HCT116 (cell line): ENCODE measurements around the gene NELL1. TPM values are rescaled to one million over a fixed set of nuclear protein-coding genes. Genes with fewer than 3 reads are reported as not detected.

Experiments
- ATAC-seq: fragments of 200-7000 bp; cut with Tn5 transposase; 2 replicates; pipeline ENCODE4 v1.9.1; 2020; ENCODE audit warnings: mild to moderate bottlenecking, moderate library complexity
- BruUV-seq: library from RNA; stranded (reverse); fragments of 400-500 nt; replicated peaks from 2 replicates; lab custom pipeline; 2021; lab: Mats Ljungman, UMichigan
- CTCF ChIA-PET: fragments of 300-600 bp; sonication (Branson Sonifier 250); formaldehyde crosslinking; loops from one replicate; lab custom pipeline; 2021; ENCODE audit warnings: antibody characterized with exemption; lab: Charles Lee
- POLR2A ChIA-PET: fragments of 300-600, 350-600 bp; sonication (Branson Sonifier 250); formaldehyde crosslinking; loops from one replicate; lab custom pipeline; 2021; ENCODE audit warnings: antibody characterized with exemption; lab: Charles Lee
- RAD21 ChIA-PET, 2 experiments: fragments of 300-600 bp; sonication (Branson Sonifier 250); formaldehyde crosslinking; loops; one replicate each; lab custom pipeline; 2023; ENCODE audit warnings: low total read pairs in 2 of 2; ENCODE audit not compliant: uncharacterized antibody in 2 of 2, unreplicated experiment in 2 of 2, low non-redundant PET in 1 of 2; lab: Charles Lee
- DNase-seq: peaks from one replicate; pipeline ENCODE4 v3.0.0-alpha.2; 2010; ENCODE audit warnings: low read depth, low spot score
- H2AFZ ChIP-seq: fragments of 200-600 bp; shearing (Covaris generic), sonication (generic); 2 replicates; pipeline ENCODE4 v1.6.1; 2017; ENCODE audit warnings: low read depth, mixed run types, mixed read lengths, antibody characterized with exemption, low read length; ENCODE audit not compliant: poor library complexity, severe bottlenecking
- H3K27ac ChIP-seq: 2 replicates; pipeline ENCODE4 v1.5.1; 2012; ENCODE audit warnings: low read depth, low read length
- H3K27me3 ChIP-seq: fragments of 200-600 bp; sonication (generic); 2 replicates; pipeline ENCODE4 v1.6.1; 2016; ENCODE audit warnings: mixed run types, low read length, mixed read lengths; ENCODE audit not compliant: insufficient read depth
- H3K36me3 ChIP-seq, 2 experiments: fragments of 200-500 bp in 1 of 2; fragments of 200-600 bp in 1 of 2; sonication (Bioruptor generic) in 1 of 2; sonication (generic) in 1 of 2; 2 replicates each; pipeline versions ENCODE4 v1.5.1 to v1.6.1; 2014 to 2016; ENCODE audit warnings: low read length in 2 of 2, inconsistent platforms in 1 of 2, mixed read lengths in 1 of 2, mixed run types in 1 of 2; ENCODE audit not compliant: insufficient read depth in 2 of 2, control insufficient read depth in 1 of 2
- H3K4me1 ChIP-seq, 2 experiments: fragments of 200-600 bp in 1 of 2; sonication (generic) in 1 of 2; 2 replicates each; pipeline versions ENCODE4 v1.5.1 to v1.6.1; 2012 to 2017; ENCODE audit warnings: low read length in 2 of 2, inconsistent platforms in 1 of 2, mild to moderate bottlenecking in 1 of 2, mixed read lengths in 1 of 2, mixed run types in 1 of 2, moderate library complexity in 1 of 2; ENCODE audit not compliant: insufficient read depth in 2 of 2, control insufficient read depth in 1 of 2
- H3K4me2 ChIP-seq: fragments of 200-600 bp; sonication (generic); 2 replicates; pipeline ENCODE4 v1.6.1; 2017; ENCODE audit warnings: mixed run types, low read length, mixed read lengths
- H3K4me3 ChIP-seq, 2 experiments: fragments of 200-600 bp in 1 of 2; sonication (generic) in 1 of 2; replicated peaks in 1 of 2; 2 replicates each; pipeline ENCODE4 v1.5.1; 2011 to 2016; ENCODE audit warnings: low read length in 2 of 2, control low read depth in 1 of 2, low read depth in 1 of 2, mild to moderate bottlenecking in 1 of 2, mixed read lengths in 1 of 2, mixed run types in 1 of 2
- H3K79me2 ChIP-seq: fragments of 200-600 bp; sonication (generic); 2 replicates; pipeline ENCODE4 v1.6.1; 2017; ENCODE audit warnings: mild to moderate bottlenecking, mixed run types, low read length, moderate library complexity, mixed read lengths; ENCODE audit not compliant: insufficient read depth
- H3K9ac ChIP-seq: fragments of 200-600 bp; sonication (generic); 2 replicates; pipeline ENCODE4 v1.6.1; 2016; ENCODE audit warnings: low read length, mixed read lengths
- H3K9me2 ChIP-seq: fragments of 200-600 bp; sonication (generic), shearing (Covaris generic); 2 replicates; pipeline ENCODE4 v1.6.1; 2017; ENCODE audit warnings: mixed run types, mild to moderate bottlenecking, moderate library complexity; ENCODE audit not compliant: insufficient read depth
- H3K9me3 ChIP-seq, 2 experiments: fragments of 200-500 bp in 1 of 2; fragments of 200-600 bp in 1 of 2; sonication (Bioruptor generic) in 1 of 2; sonication (generic) in 1 of 2; 2 replicates each; pipeline ENCODE4 v1.6.1; 2014 to 2017; ENCODE audit warnings: low read length in 2 of 2, mixed read lengths in 2 of 2, inconsistent platforms in 1 of 2, low read depth in 1 of 2, mild to moderate bottlenecking in 1 of 2, mixed run types in 1 of 2, moderate library complexity in 1 of 2; ENCODE audit not compliant: control insufficient read depth in 1 of 2, insufficient read depth in 1 of 2
- H4K20me1 ChIP-seq: fragments of 200-600 bp; sonication (generic), shearing (Covaris generic); 2 replicates; pipeline ENCODE4 v1.6.1; 2017; ENCODE audit warnings: mixed run types, mild to moderate bottlenecking, moderate library complexity; ENCODE audit not compliant: insufficient read depth
- CEBPB ChIP-seq: IDR thresholded peaks from 2 replicates; pipeline ENCODE4 v1.6.1; 2012; ENCODE audit warnings: low read depth
- EGR1 ChIP-seq: IDR thresholded peaks from 2 replicates; pipeline ENCODE4 v1.6.1; 2012; ENCODE audit warnings: low read depth
- EZH2 ChIP-seq: fragments of 200-600 bp; sonication (generic); IDR thresholded peaks from 2 replicates; pipeline ENCODE4 v1.6.1; 2017; ENCODE audit warnings: antibody characterized with exemption, mixed run types
- EZH2phosphoT487 ChIP-seq: fragments of 200-600 bp; IDR thresholded peaks from 2 replicates; pipeline ENCODE4 v1.6.1; 2018; ENCODE audit warnings: antibody characterized with exemption, borderline replicate concordance
- FOSL1 ChIP-seq: IDR thresholded peaks from 2 replicates; pipeline ENCODE4 v1.6.1; 2012; ENCODE audit warnings: low read depth
- POLR2A ChIP-seq: IDR thresholded peaks from 2 replicates; pipeline ENCODE4 v1.7.0; 2011; ENCODE audit warnings: borderline replicate concordance; ENCODE audit not compliant: insufficient read depth, insufficient read length; ENCODE audit errors: extremely low read depth
- POLR2AphosphoS5 ChIP-seq: IDR thresholded peaks from 2 replicates; pipeline ENCODE4 v1.6.1; 2011; ENCODE audit warnings: mild to moderate bottlenecking, low read depth, low read length, moderate library complexity
- RAD21 ChIP-seq: IDR thresholded peaks from 2 replicates; pipeline ENCODE4 v1.6.1; 2012; ENCODE audit warnings: low read depth, mild to moderate bottlenecking
- SIN3A ChIP-seq: IDR thresholded peaks from 2 replicates; pipeline ENCODE4 v1.6.1; 2012; ENCODE audit warnings: low read depth
- SP1 ChIP-seq: IDR thresholded peaks from 2 replicates; pipeline ENCODE4 v1.6.1; 2012; ENCODE audit warnings: low read depth
- SRF ChIP-seq: IDR thresholded peaks from 2 replicates; pipeline ENCODE4 v1.6.1; 2012; ENCODE audit warnings: low read depth
- TCF7L2 ChIP-seq: IDR thresholded peaks from 2 replicates; pipeline ENCODE4 v1.7.0; 2011; ENCODE audit warnings: borderline replicate concordance, inconsistent platforms; ENCODE audit not compliant: insufficient read depth, insufficient read length; ENCODE audit errors: extremely low read depth
- YY1 ChIP-seq: IDR thresholded peaks from 2 replicates; pipeline ENCODE4 v1.6.1; 2011; ENCODE audit warnings: low read length, low read depth, moderate library complexity, mild to moderate bottlenecking; ENCODE audit not compliant: insufficient replicate concordance; ENCODE audit errors: extremely low read depth
- ZFX ChIP-seq: fragments of 450-650 bp; IDR thresholded peaks from 2 replicates; pipeline ENCODE4 v1.6.1; 2017
- ZNF274 ChIP-seq: fragments of 200-500 bp; sonication (Bioruptor generic); IDR thresholded peaks from 2 replicates; pipeline ENCODE4 v1.6.1; 2014; ENCODE audit warnings: mild to moderate bottlenecking, low read depth, low read length, inconsistent platforms
- intact Hi-C: fragments of 100-400 bp; cut with micrococcal nuclease; formaldehyde crosslinking; loops from 2 replicates; pipeline ENCODE4 v1.10.0; 2022
- total RNA-seq: library from RNA; stranded (reverse); gene quantifications from one replicate; pipeline ENCODE4 v1.2.1, GENCODE V29; 2021; ENCODE audit not compliant: unreplicated experiment
- TF ChIP-seq, protein P1 (sequence below): IDR thresholded peaks from 2 replicates; pipeline ENCODE4 v1.6.1; 2012
- TF ChIP-seq, protein P2 (sequence below), 3 experiments: fragments of 200-600 bp in 1 of 3; sonication (generic) in 1 of 3; IDR thresholded peaks in 2 of 3; conservative IDR thresholded peaks in 1 of 3; 2 replicates each; pipeline ENCODE4 v1.5.1; 2012 to 2017; ENCODE audit warnings: low read depth in 2 of 3, low read length in 2 of 3, antibody characterized with exemption in 1 of 3, borderline replicate concordance in 1 of 3, control low read depth in 1 of 3, mild to moderate bottlenecking in 1 of 3, mixed read lengths in 1 of 3, mixed run types in 1 of 3, moderate library complexity in 1 of 3; ENCODE audit not compliant: insufficient read depth in 1 of 3
- TF ChIP-seq, protein P3 (sequence below): IDR thresholded peaks from 2 replicates; pipeline ENCODE4 v1.6.1; 2012; ENCODE audit warnings: low read depth

NELL1 gene
- total RNA-seq, 1 experiment from 2014 or later, result not detected

DNA sequence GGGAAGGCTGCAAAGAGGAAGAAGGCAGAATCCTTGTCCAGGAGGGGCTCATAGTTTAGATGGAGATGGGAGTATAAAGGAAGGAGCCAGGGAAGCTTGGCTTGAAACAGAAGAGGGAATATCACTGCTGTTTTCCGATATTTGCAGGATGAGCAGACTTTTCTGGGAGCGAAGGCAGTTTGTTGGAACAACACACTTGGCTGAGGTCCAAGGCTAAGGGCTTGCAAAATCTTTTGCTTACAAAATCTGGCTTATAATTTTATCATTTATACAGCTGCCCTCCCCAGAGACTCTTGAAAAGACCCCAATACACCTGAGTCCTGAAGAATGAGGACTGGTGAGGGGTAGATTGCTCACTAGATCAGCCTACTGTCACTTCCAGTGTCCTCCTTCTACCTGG lies 174.8 kb downstream of the NELL1 start (continued):
- TF ChIP-seq EZH2phosphoT487 (no peak), POLR2A (no peak), SRF (no peak), YY1 (no peak)

DNA sequence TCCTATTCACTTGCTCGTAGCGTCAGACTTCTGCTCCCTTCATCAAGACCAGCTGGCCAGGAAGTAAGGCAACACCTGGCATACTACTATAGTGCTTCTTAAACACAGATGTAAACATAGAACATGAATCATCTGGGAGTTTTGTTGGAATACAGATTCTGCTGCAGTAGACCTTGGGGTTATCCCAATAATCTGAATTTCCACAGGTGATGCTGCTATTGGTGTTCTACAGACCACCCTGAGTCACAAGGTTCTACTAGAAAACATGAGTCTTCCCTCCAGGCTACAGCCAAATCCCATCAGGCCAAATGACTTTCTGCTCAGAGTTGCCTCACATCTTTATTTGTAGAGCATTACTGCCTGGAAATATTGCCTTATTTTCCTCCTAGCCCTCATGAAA lies 175.2 kb downstream of the NELL1 start:
- Histone ChIP-seq H4K20me1 (no peaks in the 10 kb centered on the region), H3K4me3 (no peak overlapping the region), H3K4me2 (no peak overlapping the region), H3K27me3 (no peaks in the 10 kb centered on the region), H3K9me2 (no peaks in the 10 kb centered on the region), H3K27ac (no peak overlapping the region), H3K36me3 (no peaks in the 10 kb centered on the region), H3K9me3 (peaks cover 0 to 9% of the 10 kb centered on the region in 2 experiments; a peak in 1 of 4 replicates), H3K4me1 (no peaks in the 10 kb centered on the region), H3K9ac (no peak overlapping the region), H3K79me2 (no peaks in the 10 kb centered on the region), H2AFZ (no peak overlapping the region)
- CTCF ChIA-PET, result no interaction called here
- ATAC-seq, result no peak
- RAD21 ChIA-PET, result no interaction called here
- no TSS peak for BruUV-seq
- no peak for TF ChIP-seq ZNF274
- TF ChIP-seq EGR1, result no peak
- no peak for TF ChIP-seq POLR2AphosphoS5
- TF ChIP-seq YY1, result no peak
- TF ChIP-seq SIN3A, result no peak
- TF ChIP-seq RAD21, result no peak
- TF ChIP-seq ZFX, result no peak
- TF ChIP-seq EZH2, result no peak
- TF ChIP-seq EZH2phosphoT487, result no peak
- TF ChIP-seq CEBPB, result no peak
- no peak for TF ChIP-seq SP1
- TF ChIP-seq, protein P1, sequence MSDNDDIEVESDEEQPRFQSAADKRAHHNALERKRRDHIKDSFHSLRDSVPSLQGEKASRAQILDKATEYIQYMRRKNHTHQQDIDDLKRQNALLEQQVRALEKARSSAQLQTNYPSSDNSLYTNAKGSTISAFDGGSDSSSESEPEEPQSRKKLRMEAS, result no peak
- no peak for TF ChIP-seq FOSL1
- TF ChIP-seq, protein P2, sequence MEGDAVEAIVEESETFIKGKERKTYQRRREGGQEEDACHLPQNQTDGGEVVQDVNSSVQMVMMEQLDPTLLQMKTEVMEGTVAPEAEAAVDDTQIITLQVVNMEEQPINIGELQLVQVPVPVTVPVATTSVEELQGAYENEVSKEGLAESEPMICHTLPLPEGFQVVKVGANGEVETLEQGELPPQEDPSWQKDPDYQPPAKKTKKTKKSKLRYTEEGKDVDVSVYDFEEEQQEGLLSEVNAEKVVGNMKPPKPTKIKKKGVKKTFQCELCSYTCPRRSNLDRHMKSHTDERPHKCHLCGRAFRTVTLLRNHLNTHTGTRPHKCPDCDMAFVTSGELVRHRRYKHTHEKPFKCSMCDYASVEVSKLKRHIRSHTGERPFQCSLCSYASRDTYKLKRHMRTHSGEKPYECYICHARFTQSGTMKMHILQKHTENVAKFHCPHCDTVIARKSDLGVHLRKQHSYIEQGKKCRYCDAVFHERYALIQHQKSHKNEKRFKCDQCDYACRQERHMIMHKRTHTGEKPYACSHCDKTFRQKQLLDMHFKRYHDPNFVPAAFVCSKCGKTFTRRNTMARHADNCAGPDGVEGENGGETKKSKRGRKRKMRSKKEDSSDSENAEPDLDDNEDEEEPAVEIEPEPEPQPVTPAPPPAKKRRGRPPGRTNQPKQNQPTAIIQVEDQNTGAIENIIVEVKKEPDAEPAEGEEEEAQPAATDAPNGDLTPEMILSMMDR (IDR thresholded peaks at IDR 0.05 in 2 of 3, conservative IDR thresholded peaks at IDR 0.05 in 1 of 3; ENCODE audit: borderline replicate concordance in 1 of 3, insufficient read depth in 1 of 3, low read depth in 2 of 3, low read length in 2 of 3), result no peak
- TF ChIP-seq TCF7L2, result no peak
- TF ChIP-seq, protein P3, sequence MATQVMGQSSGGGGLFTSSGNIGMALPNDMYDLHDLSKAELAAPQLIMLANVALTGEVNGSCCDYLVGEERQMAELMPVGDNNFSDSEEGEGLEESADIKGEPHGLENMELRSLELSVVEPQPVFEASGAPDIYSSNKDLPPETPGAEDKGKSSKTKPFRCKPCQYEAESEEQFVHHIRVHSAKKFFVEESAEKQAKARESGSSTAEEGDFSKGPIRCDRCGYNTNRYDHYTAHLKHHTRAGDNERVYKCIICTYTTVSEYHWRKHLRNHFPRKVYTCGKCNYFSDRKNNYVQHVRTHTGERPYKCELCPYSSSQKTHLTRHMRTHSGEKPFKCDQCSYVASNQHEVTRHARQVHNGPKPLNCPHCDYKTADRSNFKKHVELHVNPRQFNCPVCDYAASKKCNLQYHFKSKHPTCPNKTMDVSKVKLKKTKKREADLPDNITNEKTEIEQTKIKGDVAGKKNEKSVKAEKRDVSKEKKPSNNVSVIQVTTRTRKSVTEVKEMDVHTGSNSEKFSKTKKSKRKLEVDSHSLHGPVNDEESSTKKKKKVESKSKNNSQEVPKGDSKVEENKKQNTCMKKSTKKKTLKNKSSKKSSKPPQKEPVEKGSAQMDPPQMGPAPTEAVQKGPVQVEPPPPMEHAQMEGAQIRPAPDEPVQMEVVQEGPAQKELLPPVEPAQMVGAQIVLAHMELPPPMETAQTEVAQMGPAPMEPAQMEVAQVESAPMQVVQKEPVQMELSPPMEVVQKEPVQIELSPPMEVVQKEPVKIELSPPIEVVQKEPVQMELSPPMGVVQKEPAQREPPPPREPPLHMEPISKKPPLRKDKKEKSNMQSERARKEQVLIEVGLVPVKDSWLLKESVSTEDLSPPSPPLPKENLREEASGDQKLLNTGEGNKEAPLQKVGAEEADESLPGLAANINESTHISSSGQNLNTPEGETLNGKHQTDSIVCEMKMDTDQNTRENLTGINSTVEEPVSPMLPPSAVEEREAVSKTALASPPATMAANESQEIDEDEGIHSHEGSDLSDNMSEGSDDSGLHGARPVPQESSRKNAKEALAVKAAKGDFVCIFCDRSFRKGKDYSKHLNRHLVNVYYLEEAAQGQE, result no peak
- DNase-seq, result no peak
- POLR2A ChIA-PET, result no interaction called here
- intact Hi-C loops, result no loop called here
